ENCODE measurements around the gene CALR3.
"Not testable (repeated sequence)": the region's sequence is repeated elsewhere in the genome, so short reads cannot be mapped to it uniquely, and the experiment has no call there.

The CALR3 gene

GRCh38 chr19:16495982-16496612 is at the start of gene CALR3, which contains the start of gene C19orf44:
Gene CALR3 (minus strand): TSS chr19:16496167. CDS start chr19:16496129, 38 bp downstream.
Gene C19orf44 (plus strand): TSS chr19:16496394. CDS start chr19:16500793, 4,399 bp downstream.
- DNase-seq (ENCODE audit: low read depth, low spot score) = peak; percentile 94

- DNase-seq (ENCODE audit: low read depth, low spot score) = no peak
Observed at GRCh38 chr19:16544473-16545231, 48.7 kb upstream of the CALR3 start.

- not testable (repeated sequence) for DNase-seq (ENCODE audit: low read depth, low spot score)
Observed at GRCh38 chr19:16543734-16544133, 47.8 kb upstream of the CALR3 start.

- no peak for DNase-seq (ENCODE audit: low read depth, low spot score)
Observed at GRCh38 chr19:16542910-16543472, 47.0 kb upstream of the CALR3 start.

GRCh38 chr19:16542045-16542909 is 46.3 kb upstream of the CALR3 start, which contains the start of gene CHERP:
Gene CHERP (minus strand): TSS chr19:16542437. CDS start chr19:16542378, 59 bp downstream.
- DNase-seq (ENCODE audit: low read depth, low spot score) = peak; percentile 64

- no peak for DNase-seq (ENCODE audit: low read depth, low spot score)
Observed at GRCh38 chr19:16541526-16542044, 45.6 kb upstream of the CALR3 start.

GRCh38 chr19:16540948-16541347 is 45.0 kb upstream of the CALR3 start:
- DNase-seq (ENCODE audit: low read depth, low spot score) = no peak

GRCh38 chr19:16537111-16537510 is 41.1 kb upstream of the CALR3 start:
- DNase-seq (ENCODE audit: low read depth, low spot score) = no peak

- DNase-seq (ENCODE audit: low read depth, low spot score) = no peak
Observed at GRCh38 chr19:16536130-16536529, 40.2 kb upstream of the CALR3 start.

- no peak for DNase-seq (ENCODE audit: low read depth, low spot score)
Observed at GRCh38 chr19:16535381-16535780, 39.4 kb upstream of the CALR3 start.

- DNase-seq (ENCODE audit: low read depth, low spot score) = no peak
Observed at GRCh38 chr19:16532440-16533234, 36.7 kb upstream of the CALR3 start.

GRCh38 chr19:16531380-16531669 is 35.4 kb upstream of the CALR3 start:
- DNase-seq (ENCODE audit: low read depth, low spot score) = no peak

- DNase-seq (ENCODE audit: low read depth, low spot score) = no peak
Observed at GRCh38 chr19:16530540-16531379, 34.8 kb upstream of the CALR3 start.

- no peak for DNase-seq (ENCODE audit: low read depth, low spot score)
Observed at GRCh38 chr19:16529466-16530144, 33.6 kb upstream of the CALR3 start.

GRCh38 chr19:16527971-16528521 is 32.1 kb upstream of the CALR3 start:
- DNase-seq (ENCODE audit: low read depth, low spot score) = no peak

GRCh38 chr19:16527334-16527935 is 31.5 kb upstream of the CALR3 start:
- DNase-seq (ENCODE audit: low read depth, low spot score) = no peak

- no peak for DNase-seq (ENCODE audit: low read depth, low spot score)
Observed at GRCh38 chr19:16525751-16526481, 29.9 kb upstream of the CALR3 start.
